Stimulated activated CD4-positive, alpha-beta T cell treated with anti-CD3 and anti-CD28 coated beads, Interleukin-15, amount 100 ng/mL, for 48 hours (primary cell): Measurements from ENCODE around the gene CAPN12.

Source experiments
- DNase-seq, 2 donors: peaks; one replicate each; pipeline ENCODE4 v3.0.0-alpha.2; 2020; ENCODE audit warnings: low read depth in 2 of 2

CAPN12 gene

GRCh38 chr19:38710416-38710702 lies 33.9 kb downstream of the CAPN12 start:
- no peak for DNase-seq

GRCh38 chr19:38709671-38710415 lies 34.4 kb downstream of the CAPN12 start:
- DNase-seq = no peak

GRCh38 chr19:38709119-38709518 lies 35.2 kb downstream of the CAPN12 start:
- no peak for DNase-seq

- no peak for DNase-seq
These were observed 35.8 kb downstream of the CAPN12 start for GRCh38 chr19:38708413-38709024.

- DNase-seq = no peak
These were observed 36.7 kb downstream of the CAPN12 start for GRCh38 chr19:38707512-38708114.

- no peak for DNase-seq
These were observed 37.3 kb downstream of the CAPN12 start for GRCh38 chr19:38706792-38707511.

- DNase-seq = no peak
These were observed 38.9 kb downstream of the CAPN12 start for GRCh38 chr19:38705197-38706019.

GRCh38 chr19:38704488-38705026 lies 39.7 kb downstream of the CAPN12 start:
- no peak for DNase-seq

GRCh38 chr19:38703509-38703908 lies 40.8 kb downstream of the CAPN12 start:
- no peak for DNase-seq

- DNase-seq = no peak
These were observed 42.0 kb downstream of the CAPN12 start for GRCh38 chr19:38702278-38702677.

GRCh38 chr19:38701455-38702063 lies 42.7 kb downstream of the CAPN12 start:
- DNase-seq = no peak

GRCh38 chr19:38700902-38701454 lies 43.3 kb downstream of the CAPN12 start:
- DNase-seq = no peak

GRCh38 chr19:38700350-38700901 lies 43.8 kb downstream of the CAPN12 start:
- DNase-seq = no peak

- no peak for DNase-seq
These were observed 44.5 kb downstream of the CAPN12 start for GRCh38 chr19:38699647-38700349.

GRCh38 chr19:38699027-38699346 lies 45.3 kb downstream of the CAPN12 start:
- no peak for DNase-seq

- DNase-seq = no peak
These were observed 45.8 kb downstream of the CAPN12 start for GRCh38 chr19:38698225-38699026.

- DNase-seq = no peak
These were observed 46.6 kb downstream of the CAPN12 start for GRCh38 chr19:38697641-38698071.

GRCh38 chr19:38697197-38697596 lies 47.1 kb downstream of the CAPN12 start:
- no peak for DNase-seq

GRCh38 chr19:38696729-38697055 lies 47.6 kb downstream of the CAPN12 start:
- no peak for DNase-seq
